Gastrocnemius medialis (tissue), 4 donors: ENCODE data around the gene CYB5R3.
"Not testable (repeated sequence)": the region's sequence is repeated elsewhere in the genome, so short reads cannot be mapped to it uniquely, and the experiment has no call there.

Source experiments
- POLR2A ChIP-seq, 2 donors: fragments of 450-650 bp; IDR thresholded peaks; one replicate each; pipeline ENCODE4 v1.6.1; 2017; ENCODE audit warnings: antibody characterized with exemption in 2 of 2, mild to moderate bottlenecking in 2 of 2, moderate library complexity in 2 of 2
- TF ChIP-seq, protein P1 (sequence below), 5 experiments: fragments of 450-650 bp in 3 of 5; fragments of 200-600 bp in 2 of 5; sonication (generic) in 2 of 5; IDR thresholded peaks in 4 of 5; conservative IDR thresholded peaks in 1 of 5; 1 replicate in 4 of 5; 2 replicates in 1 of 5; pipeline ENCODE4 v1.5.1; 2016 to 2019; ENCODE audit warnings: antibody characterized with exemption in 5 of 5, mild to moderate bottlenecking in 3 of 5, moderate library complexity in 3 of 5

- TF ChIP-seq, protein P1, sequence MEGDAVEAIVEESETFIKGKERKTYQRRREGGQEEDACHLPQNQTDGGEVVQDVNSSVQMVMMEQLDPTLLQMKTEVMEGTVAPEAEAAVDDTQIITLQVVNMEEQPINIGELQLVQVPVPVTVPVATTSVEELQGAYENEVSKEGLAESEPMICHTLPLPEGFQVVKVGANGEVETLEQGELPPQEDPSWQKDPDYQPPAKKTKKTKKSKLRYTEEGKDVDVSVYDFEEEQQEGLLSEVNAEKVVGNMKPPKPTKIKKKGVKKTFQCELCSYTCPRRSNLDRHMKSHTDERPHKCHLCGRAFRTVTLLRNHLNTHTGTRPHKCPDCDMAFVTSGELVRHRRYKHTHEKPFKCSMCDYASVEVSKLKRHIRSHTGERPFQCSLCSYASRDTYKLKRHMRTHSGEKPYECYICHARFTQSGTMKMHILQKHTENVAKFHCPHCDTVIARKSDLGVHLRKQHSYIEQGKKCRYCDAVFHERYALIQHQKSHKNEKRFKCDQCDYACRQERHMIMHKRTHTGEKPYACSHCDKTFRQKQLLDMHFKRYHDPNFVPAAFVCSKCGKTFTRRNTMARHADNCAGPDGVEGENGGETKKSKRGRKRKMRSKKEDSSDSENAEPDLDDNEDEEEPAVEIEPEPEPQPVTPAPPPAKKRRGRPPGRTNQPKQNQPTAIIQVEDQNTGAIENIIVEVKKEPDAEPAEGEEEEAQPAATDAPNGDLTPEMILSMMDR (IDR thresholded peaks at IDR 0.05 in 4 of 5, conservative IDR thresholded peaks at IDR 0.05 in 1 of 5), result not testable (repeated sequence)
- not testable (repeated sequence) for TF ChIP-seq POLR2A (IDR thresholded peaks at IDR 0.05)
Observed at GRCh38 chr22:42581194-42581761, 67.9 kb downstream of the CYB5R3 start.
